Uterus (tissue), 2 donors: Measurements from ENCODE around the gene QSOX1.

Source experiments
- POLR2A ChIP-seq, 2 donors: fragments of 450-650 bp; IDR thresholded peaks; one replicate each; pipeline ENCODE4 v1.6.1; 2016; ENCODE audit warnings: antibody characterized with exemption in 2 of 2, mild to moderate bottlenecking in 1 of 2, moderate library complexity in 1 of 2
- TF ChIP-seq, protein P1 (sequence below), 4 experiments: fragments of 200-600 bp in 2 of 4; fragments of 450-650 bp in 2 of 4; sonication (generic) in 2 of 4; IDR thresholded peaks; one replicate each; pipeline ENCODE4 v1.5.1; 2016 to 2019; ENCODE audit warnings: antibody characterized with exemption in 4 of 4, mild to moderate bottlenecking in 2 of 4, moderate library complexity in 1 of 4

DNA sequence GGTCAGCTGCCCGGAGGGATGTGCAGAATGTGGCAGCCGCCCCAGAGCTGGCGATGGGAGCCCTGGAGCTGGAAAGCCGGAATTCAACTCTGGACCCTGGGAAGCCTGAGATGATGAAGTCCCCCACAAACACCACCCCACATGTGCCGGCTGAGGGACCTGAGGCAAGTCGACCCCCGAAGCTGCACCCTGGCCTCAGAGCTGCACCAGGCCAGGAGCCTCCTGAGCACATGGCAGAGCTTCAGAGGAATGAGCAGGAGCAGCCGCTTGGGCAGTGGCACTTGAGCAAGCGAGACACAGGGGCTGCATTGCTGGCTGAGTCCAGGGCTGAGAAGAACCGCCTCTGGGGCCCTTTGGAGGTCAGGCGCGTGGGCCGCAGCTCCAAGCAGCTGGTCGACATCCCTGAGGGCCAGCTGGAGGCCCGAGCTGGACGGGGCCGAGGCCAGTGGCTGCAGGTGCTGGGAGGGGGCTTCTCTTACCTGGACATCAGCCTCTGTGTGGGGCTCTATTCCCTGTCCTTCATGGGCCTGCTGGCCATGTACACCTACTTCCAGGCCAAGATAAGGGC, 41.9 kb downstream of the QSOX1 start:
- TF ChIP-seq, protein P1, sequence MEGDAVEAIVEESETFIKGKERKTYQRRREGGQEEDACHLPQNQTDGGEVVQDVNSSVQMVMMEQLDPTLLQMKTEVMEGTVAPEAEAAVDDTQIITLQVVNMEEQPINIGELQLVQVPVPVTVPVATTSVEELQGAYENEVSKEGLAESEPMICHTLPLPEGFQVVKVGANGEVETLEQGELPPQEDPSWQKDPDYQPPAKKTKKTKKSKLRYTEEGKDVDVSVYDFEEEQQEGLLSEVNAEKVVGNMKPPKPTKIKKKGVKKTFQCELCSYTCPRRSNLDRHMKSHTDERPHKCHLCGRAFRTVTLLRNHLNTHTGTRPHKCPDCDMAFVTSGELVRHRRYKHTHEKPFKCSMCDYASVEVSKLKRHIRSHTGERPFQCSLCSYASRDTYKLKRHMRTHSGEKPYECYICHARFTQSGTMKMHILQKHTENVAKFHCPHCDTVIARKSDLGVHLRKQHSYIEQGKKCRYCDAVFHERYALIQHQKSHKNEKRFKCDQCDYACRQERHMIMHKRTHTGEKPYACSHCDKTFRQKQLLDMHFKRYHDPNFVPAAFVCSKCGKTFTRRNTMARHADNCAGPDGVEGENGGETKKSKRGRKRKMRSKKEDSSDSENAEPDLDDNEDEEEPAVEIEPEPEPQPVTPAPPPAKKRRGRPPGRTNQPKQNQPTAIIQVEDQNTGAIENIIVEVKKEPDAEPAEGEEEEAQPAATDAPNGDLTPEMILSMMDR (IDR thresholded peaks at IDR 0.05) = no peak
- TF ChIP-seq POLR2A (IDR thresholded peaks at IDR 0.05) = no peak
